ENCODE results near the gene ZNF879. TPM values are rescaled to one million over a fixed set of nuclear protein-coding genes. Genes with fewer than 3 reads are reported as not detected.

ZNF879 gene
- total RNA-seq (1 to 10 TPM; 4.1 to 6.2 (median 5.4) TPM), polyA plus RNA-seq (3.0 TPM)
- long read RNA-seq, donor 1, transcript ZNF879-201 (5 exons, 3,304 nt), result major isoform, 6 of 9 reads
- long read RNA-seq, donor 1, partial matches to known transcripts, result 2 of 9 reads
- long read RNA-seq, donor 1, other reads (novel, unspliced or antisense), result 1 of 9 reads
- long read RNA-seq, donor 2, partial matches to known transcripts, result 1 of 5 reads
- long read RNA-seq, donor 2, other reads (novel, unspliced or antisense), result 0 of 5 reads
- long read RNA-seq, donor 3, transcript ZNF879-201 (5 exons, 3,304 nt), result major isoform, 18 of 23 reads
- long read RNA-seq, donor 3, partial matches to known transcripts, result 3 of 23 reads
- long read RNA-seq, donor 3, other reads (novel, unspliced or antisense), result 2 of 23 reads
- long read RNA-seq, donor 4, transcript ZNF879-201 (5 exons, 3,304 nt), result major isoform, 7 of 10 reads
- long read RNA-seq, donor 4, partial matches to known transcripts, result 1 of 10 reads
- long read RNA-seq, donor 4, other reads (novel, unspliced or antisense), result 2 of 10 reads

- under 1% methylated on average over 72 of the region's 72 CpGs for WGBS
- Histone ChIP-seq H3K4me1 (ENCODE audit: control insufficient read depth, insufficient read depth, low read length) (peaks cover 4% of the 10 kb centered on the region), H3K9me3 (ENCODE audit: control insufficient read depth, low read length) (peaks cover 5% of the 10 kb centered on the region), H3K27me3 (ENCODE audit: control insufficient read depth, insufficient read depth) (no peaks in the 10 kb centered on the region), H3K4me3 (ENCODE audit: low read length) (peak within 1 kb of the TSS; percentile 84), H3K27ac (ENCODE audit: low read length) (peak within 1 kb of the TSS; percentile 85)
- DNase-seq (peak; percentile 95 to 98 (median 97)), ATAC-seq (peak; percentile 98 to 99)
- intact Hi-C loops (cut with DNase I), result loop anchor here in 1 of 4 donors (5.0 to 10.0 kb wide), 2 partner anchors 39 to 79 kb away; partner anchors contain the start of genes ZNF354C and ZNF454
These were observed at the start of gene ZNF879 for GRCh38 chr5:179023528-179024189. TSS of gene ZNF879 (plus strand) at chr5:179023804. CDS start at chr5:179025005, 1,201 bp downstream.

- ATAC-seq (no peak), DNase-seq (no peak)
- H3K27ac ChIP-seq (ENCODE audit: low read length), result no peak overlapping the region
- intact Hi-C loops (cut with DNase I), result no loop called here
- H3K4me3 ChIP-seq (ENCODE audit: low read length), result no peak overlapping the region
- no peaks in the 10 kb centered on the region for H3K4me1 ChIP-seq (ENCODE audit: control insufficient read depth, insufficient read depth, low read length)
- peaks cover 2% of the 10 kb centered on the region for H3K9me3 ChIP-seq (ENCODE audit: control insufficient read depth, low read length)
- 97% methylated on average over 15 of the region's 15 CpGs for WGBS
- no peaks in the 10 kb centered on the region for H3K27me3 ChIP-seq (ENCODE audit: control insufficient read depth, insufficient read depth)
These were observed 42.2 kb upstream of the ZNF879 start for GRCh38 chr5:178981381-178981780.

- ATAC-seq (no peak), DNase-seq (no peak)
- peaks cover 2% of the 10 kb centered on the region for H3K9me3 ChIP-seq (ENCODE audit: control insufficient read depth, low read length)
- intact Hi-C loops (cut with DNase I), result no loop called here
- no peaks in the 10 kb centered on the region for H3K27me3 ChIP-seq (ENCODE audit: control insufficient read depth, insufficient read depth)
- no peak overlapping the region for H3K27ac ChIP-seq (ENCODE audit: low read length)
- no peaks in the 10 kb centered on the region for H3K4me1 ChIP-seq (ENCODE audit: control insufficient read depth, insufficient read depth, low read length)
- no peak overlapping the region for H3K4me3 ChIP-seq (ENCODE audit: low read length)
- 95% methylated on average over 17 of the region's 17 CpGs for WGBS
These were observed 40.7 kb upstream of the ZNF879 start for GRCh38 chr5:178982941-178983340.

- intact Hi-C loops (cut with DNase I), result no loop called here
- Histone ChIP-seq H3K4me1 (ENCODE audit: control insufficient read depth, insufficient read depth, low read length) (no peaks in the 10 kb centered on the region), H3K27ac (ENCODE audit: low read length) (no peak overlapping the region), H3K27me3 (ENCODE audit: control insufficient read depth, insufficient read depth) (no peaks in the 10 kb centered on the region), H3K9me3 (ENCODE audit: control insufficient read depth, low read length) (peaks cover 2% of the 10 kb centered on the region), H3K4me3 (ENCODE audit: low read length) (no peak overlapping the region)
- ATAC-seq, result no peak
- whole genome bisulfite sequencing, result 96% methylated on average over 10 of the region's 10 CpGs
- DNase-seq, result no peak
These were observed 39.9 kb upstream of the ZNF879 start for GRCh38 chr5:178983728-178984127.

DNA sequence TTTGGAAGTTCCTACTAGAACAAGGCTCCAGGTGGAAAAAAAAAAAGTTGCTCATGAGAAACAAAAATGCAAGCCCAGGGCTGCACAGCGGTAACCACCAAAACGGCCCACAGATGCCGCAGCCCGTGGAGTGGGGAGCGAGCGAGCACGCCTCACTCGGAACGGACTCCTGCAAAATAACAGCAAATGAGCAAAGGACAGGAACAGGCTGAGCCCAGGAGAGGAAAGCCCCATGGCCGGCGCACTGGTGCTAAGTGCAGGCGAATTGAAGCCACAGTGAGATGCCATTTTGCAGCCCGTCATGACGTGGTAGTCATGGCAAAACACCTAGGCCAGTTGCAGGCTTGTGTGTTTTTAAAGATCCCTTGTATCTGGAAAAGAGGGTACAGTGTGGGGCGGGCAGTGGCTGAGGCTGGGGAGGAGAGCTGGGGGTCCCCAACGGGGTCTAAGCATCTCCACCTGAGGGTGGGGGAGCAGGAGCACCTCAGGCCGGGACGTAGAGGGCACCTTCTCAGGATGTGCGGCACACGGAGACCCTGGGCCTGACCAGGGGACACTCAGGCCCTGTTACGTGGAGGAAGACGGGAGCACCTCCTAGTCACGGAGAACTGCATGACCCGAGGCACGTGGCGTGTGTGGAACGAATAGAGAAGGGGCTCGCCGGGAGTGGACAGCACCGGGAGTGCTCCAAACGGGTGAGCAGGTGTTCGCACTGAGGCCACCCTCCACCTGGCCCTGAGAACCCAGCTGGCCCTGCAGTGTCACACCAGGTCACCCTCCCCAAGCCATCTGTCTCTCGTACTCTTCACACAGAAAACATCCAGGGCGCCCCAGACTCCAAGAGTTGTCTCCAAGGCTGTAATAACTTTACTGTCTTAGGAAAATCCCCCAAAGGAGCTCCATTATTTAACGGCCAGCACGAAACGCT lies 39.2 kb upstream of the ZNF879 start:
- ATAC-seq (no peak), DNase-seq (no peak)
- Histone ChIP-seq H3K27me3 (ENCODE audit: control insufficient read depth, insufficient read depth) (no peaks in the 10 kb centered on the region), H3K9me3 (ENCODE audit: control insufficient read depth, low read length) (peaks cover under 1% of the 10 kb centered on the region), H3K27ac (ENCODE audit: low read length) (no peak overlapping the region), H3K4me1 (ENCODE audit: control insufficient read depth, insufficient read depth, low read length) (no peaks in the 10 kb centered on the region), H3K4me3 (ENCODE audit: low read length) (no peak overlapping the region)
- intact Hi-C loops (cut with DNase I), result no loop called here
- WGBS, result 97% methylated on average over 37 of the region's 37 CpGs

- ATAC-seq (peak in 1 of 2 donors; percentile 16), DNase-seq (no peak)
- 98% methylated on average over 43 of the region's 43 CpGs for WGBS
- Histone ChIP-seq H3K9me3 (ENCODE audit: control insufficient read depth, low read length) (peaks cover 5% of the 10 kb centered on the region), H3K27ac (ENCODE audit: low read length) (no peak overlapping the region), H3K4me1 (ENCODE audit: control insufficient read depth, insufficient read depth, low read length) (no peaks in the 10 kb centered on the region), H3K4me3 (ENCODE audit: low read length) (no peak overlapping the region), H3K27me3 (ENCODE audit: control insufficient read depth, insufficient read depth) (no peaks in the 10 kb centered on the region)
- intact Hi-C loops (cut with DNase I), result no loop called here
These were observed 37.2 kb upstream of the ZNF879 start for GRCh38 chr5:178986326-178986960.

GRCh38 chr5:178988436-178989220 lies 35.0 kb upstream of the ZNF879 start:
- DNase-seq, result no peak
- Histone ChIP-seq H3K4me3 (ENCODE audit: low read length) (no peak overlapping the region), H3K9me3 (ENCODE audit: control insufficient read depth, low read length) (peaks cover 5% of the 10 kb centered on the region), H3K4me1 (ENCODE audit: control insufficient read depth, insufficient read depth, low read length) (no peaks in the 10 kb centered on the region), H3K27me3 (ENCODE audit: control insufficient read depth, insufficient read depth) (no peaks in the 10 kb centered on the region), H3K27ac (ENCODE audit: low read length) (no peak overlapping the region)
- intact Hi-C loops (cut with DNase I), result no loop called here
- no peak for ATAC-seq
- 92% methylated on average over 27 of the region's 27 CpGs for WGBS

DNA sequence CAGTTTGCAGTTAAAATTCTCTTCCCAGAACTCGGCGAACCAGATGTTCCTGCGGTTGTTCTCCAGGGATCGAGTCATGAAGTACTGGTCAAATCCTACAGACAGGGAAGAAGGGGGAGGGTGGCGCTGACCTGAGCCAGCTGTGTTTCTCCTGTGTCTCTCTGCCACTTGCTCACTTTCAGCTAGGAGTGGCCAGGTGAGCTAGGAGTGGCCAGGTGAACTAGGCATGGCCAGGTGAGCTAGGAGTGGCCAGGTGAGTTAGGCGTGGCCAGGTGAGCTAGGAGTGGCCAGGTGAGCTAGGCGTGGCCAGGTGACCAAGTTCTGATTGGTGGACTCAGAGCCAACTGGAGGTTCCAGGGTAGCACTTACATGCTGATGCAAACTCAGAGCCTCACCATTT lies 34.3 kb upstream of the ZNF879 start:
- DNase-seq (no peak), ATAC-seq (no peak)
- no peak overlapping the region for H3K27ac ChIP-seq (ENCODE audit: low read length)
- H3K27me3 ChIP-seq (ENCODE audit: control insufficient read depth, insufficient read depth), result no peaks in the 10 kb centered on the region
- no peak overlapping the region for H3K4me3 ChIP-seq (ENCODE audit: low read length)
- H3K9me3 ChIP-seq (ENCODE audit: control insufficient read depth, low read length), result peaks cover 5% of the 10 kb centered on the region
- intact Hi-C loops (cut with DNase I), result no loop called here
- WGBS, result 92% methylated on average over 7 of the region's 7 CpGs
- H3K4me1 ChIP-seq (ENCODE audit: control insufficient read depth, insufficient read depth, low read length), result no peaks in the 10 kb centered on the region

DNA sequence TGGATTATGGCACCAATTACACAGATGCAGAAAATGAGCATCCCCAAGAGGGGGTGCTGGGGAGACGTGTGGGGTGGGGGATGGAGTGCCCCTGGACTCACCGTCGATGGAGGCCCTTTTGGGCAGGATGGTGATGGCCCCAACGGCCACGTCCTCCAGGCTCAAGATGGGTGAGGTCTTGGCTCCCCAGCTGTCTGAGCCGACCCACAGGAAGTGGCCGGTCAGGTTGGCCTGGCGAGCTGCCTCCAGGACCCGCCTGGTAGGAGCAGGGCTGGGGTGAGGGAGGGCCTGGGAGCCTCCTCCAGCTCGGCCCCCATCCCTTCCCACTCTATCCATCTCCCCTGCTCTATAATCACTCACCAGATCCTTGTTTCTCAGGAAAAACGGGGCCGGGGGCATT lies 33.1 kb upstream of the ZNF879 start:
- WGBS, result 88% methylated on average over 12 of the region's 12 CpGs
- H3K27ac ChIP-seq (ENCODE audit: low read length), result no peak overlapping the region
- H3K9me3 ChIP-seq (ENCODE audit: control insufficient read depth, low read length), result peaks cover 5% of the 10 kb centered on the region
- ATAC-seq, result no peak
- no peaks in the 10 kb centered on the region for H3K27me3 ChIP-seq (ENCODE audit: control insufficient read depth, insufficient read depth)
- H3K4me1 ChIP-seq (ENCODE audit: control insufficient read depth, insufficient read depth, low read length), result no peaks in the 10 kb centered on the region
- H3K4me3 ChIP-seq (ENCODE audit: low read length), result no peak overlapping the region
- DNase-seq, result no peak
- intact Hi-C loops (cut with DNase I), result no loop called here

Measured in right cardiac atrium (tissue), 5 donors.